ENCODE results near the gene SKA1. TPM values are rescaled to one million over a fixed set of nuclear protein-coding genes. Genes with fewer than 3 reads are reported as not detected.

SKA1 gene, protein sequence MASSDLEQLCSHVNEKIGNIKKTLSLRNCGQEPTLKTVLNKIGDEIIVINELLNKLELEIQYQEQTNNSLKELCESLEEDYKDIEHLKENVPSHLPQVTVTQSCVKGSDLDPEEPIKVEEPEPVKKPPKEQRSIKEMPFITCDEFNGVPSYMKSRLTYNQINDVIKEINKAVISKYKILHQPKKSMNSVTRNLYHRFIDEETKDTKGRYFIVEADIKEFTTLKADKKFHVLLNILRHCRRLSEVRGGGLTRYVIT
- total RNA-seq (2014; rRNA removed; shearing (Covaris generic)), result 70.2 and 71.5 TPM in 2 replicates

DNA sequence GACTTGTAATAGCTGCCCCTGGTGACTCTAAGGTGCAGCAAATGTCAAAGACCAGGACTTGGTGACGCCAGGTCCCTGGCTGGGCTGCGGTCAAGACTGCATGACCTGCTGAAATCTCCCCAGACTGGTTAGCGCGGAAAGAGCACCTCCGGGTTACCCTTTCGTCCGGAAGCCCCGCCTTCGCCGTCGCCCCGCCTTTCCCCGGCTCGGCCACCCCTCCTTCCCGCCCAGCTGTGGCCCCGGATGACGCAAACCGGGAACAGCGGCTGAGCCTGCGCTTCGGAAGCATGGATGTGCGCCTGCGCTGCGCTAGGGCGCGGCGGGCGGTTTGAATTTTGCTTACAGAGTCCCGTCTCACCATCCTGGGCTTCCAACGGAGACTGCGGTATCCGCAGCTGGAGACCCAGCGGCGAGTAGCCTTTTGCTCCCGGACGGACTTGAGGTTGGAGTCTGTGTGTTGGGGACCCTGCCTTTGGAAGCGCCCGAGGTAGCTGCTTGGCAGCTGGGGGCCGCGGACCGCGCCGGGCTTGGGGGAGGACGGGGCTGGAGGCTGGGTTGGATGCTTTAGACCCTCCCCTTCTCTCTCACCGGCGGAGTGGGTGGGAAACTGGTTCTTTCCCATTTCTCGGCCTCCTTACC lies at the start of gene SKA1:
Gene SKA1, plus strand, starts transcription at position 294 of the 639 bp plus-strand sequence. CDS start 785 bp downstream, outside the sequence.
- H3K27ac ChIP-seq, result peak within 1 kb of the TSS; percentile 88
- DNase-seq (ENCODE audit: low read depth in 1 of 2, low spot score in 2 of 2), result peak; percentile 91 to 94
- H3K9me3 ChIP-seq (replicated peaks), result no peaks in the 10 kb centered on the region
- no peaks in the 10 kb centered on the region for H3K27me3 ChIP-seq (replicated peaks)
- peak within 1 kb of the TSS; percentile 78 for H3K4me3 ChIP-seq
- H3K4me1 ChIP-seq (replicated peaks), result peaks cover 20% of the 10 kb centered on the region
- peaks cover 43% of the 10 kb centered on the region for H3K36me3 ChIP-seq

DNA sequence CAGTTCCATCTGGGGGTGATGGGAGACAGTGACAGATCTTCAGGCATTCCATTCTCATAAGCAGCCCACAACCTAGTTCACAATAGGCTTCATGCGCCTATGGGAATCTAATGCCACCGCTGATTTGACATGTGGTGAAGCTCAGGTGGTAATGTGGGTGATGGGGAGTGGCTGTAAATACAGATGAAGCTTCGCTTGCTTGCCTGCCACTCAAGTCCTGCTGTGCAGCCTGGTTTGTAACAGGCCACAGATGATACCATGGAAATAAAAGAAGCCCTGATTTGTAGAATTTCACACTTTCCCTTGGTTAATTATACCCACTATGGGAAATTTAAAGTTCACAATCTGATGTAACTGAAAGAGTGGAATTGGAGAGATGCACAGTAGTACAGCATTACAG lies 46.9 kb upstream of the SKA1 start:
- Histone ChIP-seq H3K4me3 (no peak overlapping the region), H3K4me1 (replicated peaks) (no peaks in the 10 kb centered on the region), H3K27me3 (replicated peaks) (peaks cover 2% of the 10 kb centered on the region; the same call in 1 of the 2 replicates), H3K27ac (no peak overlapping the region), H3K36me3 (no peaks in the 10 kb centered on the region), H3K9me3 (replicated peaks) (no peaks in the 10 kb centered on the region)
- no peak for DNase-seq (ENCODE audit: low read depth in 1 of 2, low spot score in 2 of 2)

DNA sequence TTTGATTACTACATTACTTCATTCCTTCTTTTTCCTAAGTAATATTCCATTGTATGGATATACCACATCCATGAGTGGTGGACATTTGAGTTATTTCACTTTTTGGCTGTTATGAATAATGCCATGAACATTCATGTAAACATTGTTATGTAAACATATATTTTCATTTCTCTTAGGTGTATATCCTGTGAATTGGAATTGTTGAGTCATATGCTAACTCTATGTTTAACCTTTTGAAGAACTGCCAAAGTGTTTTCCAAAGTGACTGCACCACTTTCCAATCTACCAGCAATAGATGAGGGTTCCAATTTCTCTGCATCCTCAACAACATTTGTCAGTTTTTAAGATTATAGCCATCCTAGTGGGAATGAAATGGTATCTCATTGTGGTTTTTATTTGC lies 44.7 kb upstream of the SKA1 start:
- Histone ChIP-seq H3K27me3 (replicated peaks) (peaks cover 4% of the 10 kb centered on the region; the same call in 1 of the 2 replicates), H3K9me3 (replicated peaks) (no peaks in the 10 kb centered on the region), H3K4me1 (replicated peaks) (no peaks in the 10 kb centered on the region), H3K27ac (no peak overlapping the region), H3K4me3 (no peak overlapping the region), H3K36me3 (no peaks in the 10 kb centered on the region)
- DNase-seq (ENCODE audit: low read depth in 1 of 2, low spot score in 2 of 2), result no peak

DNA sequence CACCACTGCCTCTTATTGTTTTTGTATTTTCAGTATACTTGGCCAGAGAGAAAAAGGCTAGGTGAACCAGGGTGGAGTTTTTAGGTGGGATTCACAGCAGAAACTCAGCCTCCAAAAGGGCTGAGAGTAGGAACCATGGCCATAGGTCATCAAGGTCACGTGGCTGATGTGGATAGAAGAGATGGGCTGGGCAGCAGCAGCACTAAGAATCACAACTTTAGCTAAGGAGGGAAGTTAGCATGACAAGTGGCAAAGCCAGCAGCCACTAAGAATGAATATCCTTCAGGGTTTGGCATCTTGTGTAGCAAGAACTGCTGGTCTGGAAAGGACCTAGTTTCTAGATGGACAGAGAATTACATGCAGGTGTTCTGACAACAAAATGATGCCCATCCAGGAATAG lies 43.2 kb upstream of the SKA1 start:
- H3K27ac ChIP-seq, result no peak overlapping the region
- H3K27me3 ChIP-seq (replicated peaks), result peaks cover 15% of the 10 kb centered on the region
- no peaks in the 10 kb centered on the region for H3K4me1 ChIP-seq (replicated peaks)
- no peak for DNase-seq (ENCODE audit: low read depth in 1 of 2, low spot score in 2 of 2)
- H3K9me3 ChIP-seq (replicated peaks), result no peaks in the 10 kb centered on the region
- no peaks in the 10 kb centered on the region for H3K36me3 ChIP-seq
- H3K4me3 ChIP-seq, result no peak overlapping the region

DNA sequence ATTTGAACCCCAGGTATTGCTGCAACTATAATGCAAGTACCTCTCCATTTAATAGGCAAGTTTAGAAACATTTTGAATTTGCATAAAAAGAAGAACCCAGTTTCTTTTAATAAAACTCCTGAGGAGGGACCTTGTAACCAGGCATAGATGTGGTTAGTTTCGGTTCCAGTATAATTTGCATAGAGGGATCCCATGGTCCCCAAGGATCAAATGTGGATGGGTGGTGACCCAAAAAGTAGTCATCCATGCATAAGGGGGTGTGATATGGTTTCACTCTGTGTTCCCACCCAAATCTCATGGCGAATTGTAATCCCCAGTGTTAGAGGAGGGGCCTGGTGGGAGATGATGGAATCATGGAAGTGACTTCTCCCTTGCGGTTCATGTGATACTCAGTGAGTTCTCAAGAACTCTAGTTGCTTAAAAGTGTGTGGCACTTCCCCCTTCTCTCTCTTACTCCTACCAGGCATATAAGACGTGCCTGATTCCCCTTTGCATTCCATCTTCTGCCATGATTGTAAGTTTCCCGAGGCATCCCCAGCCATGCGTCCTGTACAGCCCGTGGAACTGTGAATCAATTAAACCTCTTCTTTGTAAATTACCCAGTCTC lies 40.2 kb upstream of the SKA1 start:
- no peak for DNase-seq (ENCODE audit: low read depth in 1 of 2, low spot score in 2 of 2)
- Histone ChIP-seq H3K9me3 (replicated peaks) (no peaks in the 10 kb centered on the region), H3K27ac (no peak overlapping the region), H3K4me1 (replicated peaks) (no peaks in the 10 kb centered on the region), H3K4me3 (no peak overlapping the region), H3K36me3 (no peaks in the 10 kb centered on the region), H3K27me3 (replicated peaks) (peaks cover 15% of the 10 kb centered on the region)

DNA sequence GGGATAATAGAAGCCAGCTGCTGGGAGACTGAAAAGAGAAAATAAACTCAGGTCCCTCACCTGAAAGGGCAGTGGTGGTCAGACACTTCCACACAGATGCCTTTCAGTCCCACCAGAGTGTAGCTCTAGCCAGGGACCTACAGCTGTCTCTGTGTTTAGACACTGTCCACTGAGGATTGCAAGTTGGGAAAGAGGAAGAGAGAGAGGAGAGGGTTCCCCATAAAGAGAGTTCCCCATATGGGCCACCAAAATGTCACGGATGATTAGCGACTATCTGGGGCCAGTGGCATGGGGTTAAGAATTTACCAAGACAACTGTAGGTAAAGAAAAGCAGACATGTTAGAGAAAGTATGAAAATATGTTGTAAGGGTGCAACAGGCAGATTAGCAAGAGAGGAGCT lies 36.7 kb upstream of the SKA1 start:
- no peak overlapping the region for H3K4me3 ChIP-seq
- no peak overlapping the region for H3K27ac ChIP-seq
- H3K4me1 ChIP-seq (replicated peaks), result no peaks in the 10 kb centered on the region
- H3K36me3 ChIP-seq, result no peaks in the 10 kb centered on the region
- H3K9me3 ChIP-seq (replicated peaks), result no peaks in the 10 kb centered on the region
- peaks cover 20% of the 10 kb centered on the region for H3K27me3 ChIP-seq (replicated peaks)
- no peak for DNase-seq (ENCODE audit: low read depth in 1 of 2, low spot score in 2 of 2)

DNA sequence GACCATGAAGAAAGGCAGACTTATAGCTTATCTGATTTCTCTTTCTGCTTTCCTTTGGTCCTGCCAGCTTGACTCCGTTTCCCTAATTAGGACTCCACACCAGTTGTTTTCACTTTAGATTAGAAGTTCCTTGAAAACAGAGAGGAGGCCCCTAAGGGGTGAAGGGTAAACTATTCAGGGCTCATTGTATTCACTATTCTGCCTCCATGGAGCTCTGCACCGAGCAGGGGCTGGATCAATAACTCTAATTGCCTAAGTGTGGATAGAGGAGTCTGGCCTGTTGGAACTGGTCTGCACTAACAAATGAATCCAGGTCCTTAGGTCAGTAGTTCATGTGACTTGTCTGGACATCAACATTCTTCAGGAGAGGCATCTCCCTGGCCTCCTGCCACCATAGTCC lies 36.1 kb upstream of the SKA1 start:
- no peak for DNase-seq (ENCODE audit: low read depth in 1 of 2, low spot score in 2 of 2)
- H3K27me3 ChIP-seq (replicated peaks), result peaks cover 20% of the 10 kb centered on the region

DNA sequence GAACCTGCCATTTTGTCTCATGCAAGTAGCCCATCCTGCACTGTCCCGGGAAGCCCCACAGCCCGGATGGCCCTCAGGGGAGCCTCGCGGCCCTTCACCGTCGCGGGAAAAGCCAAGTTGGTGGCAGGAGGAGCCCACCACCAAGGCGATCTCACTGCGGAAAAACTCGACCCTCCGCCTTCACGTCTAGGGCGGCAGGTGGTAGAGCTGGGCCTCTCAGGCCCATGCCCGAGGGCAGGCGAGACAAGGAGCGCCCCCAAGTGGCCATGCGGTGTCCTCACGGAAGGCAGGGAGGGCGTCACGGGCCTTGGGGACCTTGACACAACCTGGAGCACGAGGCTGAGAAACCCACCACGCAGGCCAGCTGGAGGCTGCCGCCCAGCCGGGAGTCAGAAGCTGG lies 34.8 kb upstream of the SKA1 start:
- H3K27ac ChIP-seq, result no peak overlapping the region
- no peak overlapping the region for H3K4me3 ChIP-seq
- peaks cover 20% of the 10 kb centered on the region for H3K27me3 ChIP-seq (replicated peaks)
- H3K9me3 ChIP-seq (replicated peaks), result no peaks in the 10 kb centered on the region
- no peaks in the 10 kb centered on the region for H3K4me1 ChIP-seq (replicated peaks)
- no peak for DNase-seq (ENCODE audit: low read depth in 1 of 2, low spot score in 2 of 2)
- H3K36me3 ChIP-seq, result no peaks in the 10 kb centered on the region

More for the DNA sequence above, 36.1 kb upstream of the SKA1 start:
- no peak overlapping the region for H3K4me3 ChIP-seq
- H3K4me1 ChIP-seq (replicated peaks), result no peaks in the 10 kb centered on the region
- no peaks in the 10 kb centered on the region for H3K9me3 ChIP-seq (replicated peaks)
- H3K36me3 ChIP-seq, result no peaks in the 10 kb centered on the region
- no peak overlapping the region for H3K27ac ChIP-seq

DNA sequence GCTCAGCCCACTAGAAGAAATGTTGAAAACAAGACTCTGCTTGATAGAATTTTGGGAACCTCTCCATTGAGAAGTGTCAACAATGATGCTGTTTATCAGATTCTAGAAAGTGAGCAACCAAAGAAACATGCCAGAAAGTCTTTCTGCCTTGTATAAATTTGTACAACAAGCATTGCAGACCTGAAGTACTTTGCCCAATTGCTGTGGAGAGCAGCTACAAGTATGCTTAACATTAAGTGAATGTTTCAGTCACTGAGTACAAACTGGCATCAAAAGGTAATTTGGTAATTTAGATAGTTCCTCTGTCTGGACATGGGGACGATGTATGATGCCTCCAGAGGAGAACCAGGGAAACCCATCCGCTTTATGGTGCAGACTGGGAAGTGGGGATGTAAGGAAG lies 33.4 kb upstream of the SKA1 start:
- H3K27me3 ChIP-seq (replicated peaks), result peaks cover 8% of the 10 kb centered on the region; the same call in 1 of the 2 replicates
- no peaks in the 10 kb centered on the region for H3K9me3 ChIP-seq (replicated peaks)
- H3K27ac ChIP-seq, result no peak overlapping the region
- H3K4me3 ChIP-seq, result no peak overlapping the region
- DNase-seq (ENCODE audit: low read depth in 1 of 2, low spot score in 2 of 2), result no peak
- H3K36me3 ChIP-seq, result no peaks in the 10 kb centered on the region
- no peaks in the 10 kb centered on the region for H3K4me1 ChIP-seq (replicated peaks)

DNA sequence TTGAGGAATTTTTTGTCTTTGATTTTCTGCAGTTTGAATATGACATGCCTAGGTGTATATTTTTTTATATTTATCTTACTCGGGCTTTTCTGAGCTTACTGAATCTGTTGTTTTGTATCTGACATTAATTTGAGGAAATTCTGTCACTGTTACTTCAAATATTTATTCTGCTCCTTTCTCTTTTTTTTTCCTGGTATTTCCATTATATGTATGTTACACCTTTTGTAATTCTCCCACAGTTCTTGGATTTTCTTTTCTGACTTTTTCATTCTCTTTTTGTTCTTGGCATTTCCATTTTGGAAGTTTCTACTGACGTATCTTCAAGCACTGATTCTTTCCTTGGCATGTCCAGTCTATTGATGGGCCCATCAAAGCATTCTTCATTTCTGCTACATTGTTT lies 24.1 kb upstream of the SKA1 start:
- Histone ChIP-seq H3K4me3 (no peak overlapping the region), H3K36me3 (no peaks in the 10 kb centered on the region), H3K27me3 (replicated peaks) (peaks cover 16% of the 10 kb centered on the region), H3K4me1 (replicated peaks) (no peaks in the 10 kb centered on the region), H3K27ac (no peak overlapping the region), H3K9me3 (replicated peaks) (no peaks in the 10 kb centered on the region)
- no peak for DNase-seq (ENCODE audit: low read depth in 1 of 2, low spot score in 2 of 2)

DNA sequence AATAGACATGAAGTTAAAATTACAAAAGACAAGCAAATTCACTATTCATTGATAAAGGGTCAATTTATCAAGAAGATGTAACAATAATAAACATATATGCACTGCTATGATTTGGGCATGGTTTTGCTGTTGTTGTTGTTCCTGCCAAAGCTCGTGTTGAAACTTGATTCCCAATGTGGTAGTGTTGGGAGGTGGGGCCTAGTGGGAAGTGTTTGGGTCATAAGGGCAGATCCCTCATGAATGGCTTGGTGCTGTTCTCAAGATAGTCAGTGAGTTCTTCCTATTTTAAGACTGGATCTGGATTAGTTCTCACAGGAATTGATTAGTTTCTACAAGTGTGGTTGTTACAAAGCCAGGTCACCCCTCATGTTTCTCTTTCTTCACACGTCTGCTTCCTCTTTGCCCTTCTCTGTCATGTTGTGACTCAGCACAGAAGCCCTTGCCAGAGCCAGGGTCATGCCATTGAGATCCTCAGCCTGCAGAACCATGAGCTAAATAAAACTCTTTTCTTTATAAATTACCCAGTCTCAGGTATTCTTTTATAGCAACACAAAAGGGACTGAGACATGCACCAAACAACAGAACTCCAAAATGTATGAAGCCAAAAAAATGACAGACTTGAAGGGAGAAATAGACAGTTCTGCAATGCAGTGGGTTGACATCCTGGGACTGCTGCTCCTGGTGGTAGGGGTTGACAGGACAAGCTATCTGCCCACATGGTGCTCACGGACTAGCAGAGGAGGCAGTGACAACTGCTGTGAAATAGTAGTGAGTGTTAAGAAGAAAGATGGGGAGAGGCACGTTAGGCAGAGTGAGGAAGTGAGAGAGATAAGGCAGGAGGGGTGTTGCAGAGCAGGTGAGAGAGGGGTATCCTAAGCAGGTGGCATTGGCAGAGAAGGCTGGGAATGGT lies 18.6 kb upstream of the SKA1 start:
- DNase-seq (ENCODE audit: low read depth in 1 of 2, low spot score in 2 of 2), result no peak
- H3K27ac ChIP-seq, result no peak overlapping the region
- no peaks in the 10 kb centered on the region for H3K9me3 ChIP-seq (replicated peaks)
- H3K4me1 ChIP-seq (replicated peaks), result no peaks in the 10 kb centered on the region
- H3K27me3 ChIP-seq (replicated peaks), result peaks cover 23% of the 10 kb centered on the region
- H3K4me3 ChIP-seq, result no peak overlapping the region
- no peaks in the 10 kb centered on the region for H3K36me3 ChIP-seq

DNA sequence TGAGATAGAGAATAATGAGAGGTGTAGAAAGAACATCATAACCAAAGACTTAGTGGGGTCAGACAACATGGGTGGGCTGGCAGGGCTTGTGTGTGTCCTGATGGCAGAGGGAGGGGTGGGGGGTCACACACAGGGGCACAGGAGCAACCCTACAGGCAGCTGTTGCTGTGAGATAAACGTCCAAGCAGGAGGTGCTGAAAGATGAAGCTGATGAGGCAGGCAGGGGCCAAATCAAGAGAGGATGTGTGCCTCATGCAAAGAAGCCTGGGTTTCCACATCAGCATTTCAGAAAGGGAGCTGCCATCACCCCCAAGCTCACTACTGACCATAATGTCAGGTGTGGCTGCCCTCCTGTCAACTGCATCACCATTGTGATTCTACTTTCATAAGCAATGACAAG lies 16.0 kb upstream of the SKA1 start:
- no peak for DNase-seq (ENCODE audit: low read depth in 1 of 2, low spot score in 2 of 2)
- H3K4me1 ChIP-seq (replicated peaks), result no peaks in the 10 kb centered on the region
- no peak overlapping the region for H3K27ac ChIP-seq
- no peak overlapping the region for H3K4me3 ChIP-seq
- no peaks in the 10 kb centered on the region for H3K9me3 ChIP-seq (replicated peaks)
- peaks cover 14% of the 10 kb centered on the region for H3K27me3 ChIP-seq (replicated peaks)
- H3K36me3 ChIP-seq, result no peaks in the 10 kb centered on the region

DNA sequence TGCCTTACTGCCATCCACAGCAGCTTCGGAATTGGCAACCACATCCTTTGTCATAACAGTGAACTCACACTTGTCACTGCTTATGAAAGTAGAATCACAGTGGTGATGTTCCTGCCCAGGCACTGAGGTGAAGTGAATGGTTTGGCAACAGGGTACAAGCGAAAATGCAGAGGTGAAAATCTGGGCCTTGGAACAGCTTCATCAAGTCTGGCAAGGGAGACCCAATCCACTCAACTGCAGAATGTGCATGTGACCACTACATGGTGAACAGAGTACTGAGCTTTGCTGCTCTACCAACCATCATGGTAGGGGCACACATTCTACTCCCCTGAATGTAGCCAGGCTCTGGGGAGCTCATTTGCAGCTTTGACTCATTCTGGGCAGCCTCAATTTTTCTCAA lies 15.0 kb upstream of the SKA1 start:
- DNase-seq (ENCODE audit: low read depth in 1 of 2, low spot score in 2 of 2), result no peak
- H3K9me3 ChIP-seq (replicated peaks), result no peaks in the 10 kb centered on the region
- peaks cover 15% of the 10 kb centered on the region for H3K27me3 ChIP-seq (replicated peaks)
- H3K4me1 ChIP-seq (replicated peaks), result no peaks in the 10 kb centered on the region
- no peaks in the 10 kb centered on the region for H3K36me3 ChIP-seq
- no peak overlapping the region for H3K4me3 ChIP-seq
- H3K27ac ChIP-seq, result no peak overlapping the region

Data from SJSA1 (cell line).